HCT116 (cell line): ENCODE data around the gene TANC1. TPM values are rescaled to one million over a fixed set of nuclear protein-coding genes. Genes with fewer than 3 reads are reported as not detected.

ENCODE experiments used
- ATAC-seq: fragments of 200-7000 bp; cut with Tn5 transposase; 2 replicates; pipeline ENCODE4 v1.9.1; 2020; ENCODE audit warnings: mild to moderate bottlenecking, moderate library complexity
- BruUV-seq: library from RNA; stranded (reverse); fragments of 400-500 nt; replicated peaks from 2 replicates; lab custom pipeline; 2021; lab: Mats Ljungman, UMichigan
- CTCF ChIA-PET: fragments of 300-600 bp; sonication (Branson Sonifier 250); formaldehyde crosslinking; loops from one replicate; lab custom pipeline; 2021; ENCODE audit warnings: antibody characterized with exemption; lab: Charles Lee
- POLR2A ChIA-PET: fragments of 300-600, 350-600 bp; sonication (Branson Sonifier 250); formaldehyde crosslinking; loops from one replicate; lab custom pipeline; 2021; ENCODE audit warnings: antibody characterized with exemption; lab: Charles Lee
- RAD21 ChIA-PET, 2 experiments: fragments of 300-600 bp; sonication (Branson Sonifier 250); formaldehyde crosslinking; loops; one replicate each; lab custom pipeline; 2023; ENCODE audit warnings: low total read pairs in 2 of 2; ENCODE audit not compliant: uncharacterized antibody in 2 of 2, unreplicated experiment in 2 of 2, low non-redundant PET in 1 of 2; lab: Charles Lee
- DNase-seq: peaks from one replicate; pipeline ENCODE4 v3.0.0-alpha.2; 2010; ENCODE audit warnings: low read depth, low spot score
- H2AFZ ChIP-seq: fragments of 200-600 bp; shearing (Covaris generic), sonication (generic); 2 replicates; pipeline ENCODE4 v1.6.1; 2017; ENCODE audit warnings: low read depth, mixed run types, mixed read lengths, antibody characterized with exemption, low read length; ENCODE audit not compliant: poor library complexity, severe bottlenecking
- H3K27ac ChIP-seq: 2 replicates; pipeline ENCODE4 v1.5.1; 2012; ENCODE audit warnings: low read depth, low read length
- H3K27me3 ChIP-seq: fragments of 200-600 bp; sonication (generic); 2 replicates; pipeline ENCODE4 v1.6.1; 2016; ENCODE audit warnings: mixed run types, low read length, mixed read lengths; ENCODE audit not compliant: insufficient read depth
- H3K36me3 ChIP-seq, 2 experiments: fragments of 200-500 bp in 1 of 2; fragments of 200-600 bp in 1 of 2; sonication (Bioruptor generic) in 1 of 2; sonication (generic) in 1 of 2; 2 replicates each; pipeline versions ENCODE4 v1.5.1 to v1.6.1; 2014 to 2016; ENCODE audit warnings: low read length in 2 of 2, inconsistent platforms in 1 of 2, mixed read lengths in 1 of 2, mixed run types in 1 of 2; ENCODE audit not compliant: insufficient read depth in 2 of 2, control insufficient read depth in 1 of 2
- H3K4me1 ChIP-seq, 2 experiments: fragments of 200-600 bp in 1 of 2; sonication (generic) in 1 of 2; 2 replicates each; pipeline versions ENCODE4 v1.5.1 to v1.6.1; 2012 to 2017; ENCODE audit warnings: low read length in 2 of 2, inconsistent platforms in 1 of 2, mild to moderate bottlenecking in 1 of 2, mixed read lengths in 1 of 2, mixed run types in 1 of 2, moderate library complexity in 1 of 2; ENCODE audit not compliant: insufficient read depth in 2 of 2, control insufficient read depth in 1 of 2
- H3K4me2 ChIP-seq: fragments of 200-600 bp; sonication (generic); 2 replicates; pipeline ENCODE4 v1.6.1; 2017; ENCODE audit warnings: mixed run types, low read length, mixed read lengths
- H3K4me3 ChIP-seq, 2 experiments: fragments of 200-600 bp in 1 of 2; sonication (generic) in 1 of 2; replicated peaks in 1 of 2; 2 replicates each; pipeline ENCODE4 v1.5.1; 2011 to 2016; ENCODE audit warnings: low read length in 2 of 2, control low read depth in 1 of 2, low read depth in 1 of 2, mild to moderate bottlenecking in 1 of 2, mixed read lengths in 1 of 2, mixed run types in 1 of 2
- H3K79me2 ChIP-seq: fragments of 200-600 bp; sonication (generic); 2 replicates; pipeline ENCODE4 v1.6.1; 2017; ENCODE audit warnings: mild to moderate bottlenecking, mixed run types, low read length, moderate library complexity, mixed read lengths; ENCODE audit not compliant: insufficient read depth
- H3K9ac ChIP-seq: fragments of 200-600 bp; sonication (generic); 2 replicates; pipeline ENCODE4 v1.6.1; 2016; ENCODE audit warnings: low read length, mixed read lengths
- H3K9me2 ChIP-seq: fragments of 200-600 bp; sonication (generic), shearing (Covaris generic); 2 replicates; pipeline ENCODE4 v1.6.1; 2017; ENCODE audit warnings: mixed run types, mild to moderate bottlenecking, moderate library complexity; ENCODE audit not compliant: insufficient read depth
- H3K9me3 ChIP-seq, 2 experiments: fragments of 200-500 bp in 1 of 2; fragments of 200-600 bp in 1 of 2; sonication (Bioruptor generic) in 1 of 2; sonication (generic) in 1 of 2; 2 replicates each; pipeline ENCODE4 v1.6.1; 2014 to 2017; ENCODE audit warnings: low read length in 2 of 2, mixed read lengths in 2 of 2, inconsistent platforms in 1 of 2, low read depth in 1 of 2, mild to moderate bottlenecking in 1 of 2, mixed run types in 1 of 2, moderate library complexity in 1 of 2; ENCODE audit not compliant: control insufficient read depth in 1 of 2, insufficient read depth in 1 of 2
- H4K20me1 ChIP-seq: fragments of 200-600 bp; sonication (generic), shearing (Covaris generic); 2 replicates; pipeline ENCODE4 v1.6.1; 2017; ENCODE audit warnings: mixed run types, mild to moderate bottlenecking, moderate library complexity; ENCODE audit not compliant: insufficient read depth
- CBX3 ChIP-seq: IDR thresholded peaks from 2 replicates; pipeline ENCODE4 v1.6.1; 2012; ENCODE audit warnings: low read depth
- CTCF ChIP-seq, 3 experiments: fragments of 200-600 bp in 1 of 3; sonication (generic) in 1 of 3; IDR thresholded peaks in 2 of 3; conservative IDR thresholded peaks in 1 of 3; 2 replicates each; pipeline ENCODE4 v1.5.1; 2012 to 2017; ENCODE audit warnings: low read depth in 2 of 3, low read length in 2 of 3, antibody characterized with exemption in 1 of 3, borderline replicate concordance in 1 of 3, control low read depth in 1 of 3, mild to moderate bottlenecking in 1 of 3, mixed read lengths in 1 of 3, mixed run types in 1 of 3, moderate library complexity in 1 of 3; ENCODE audit not compliant: insufficient read depth in 1 of 3
- EZH2 ChIP-seq: fragments of 200-600 bp; sonication (generic); IDR thresholded peaks from 2 replicates; pipeline ENCODE4 v1.6.1; 2017; ENCODE audit warnings: antibody characterized with exemption, mixed run types
- FOSL1 ChIP-seq: IDR thresholded peaks from 2 replicates; pipeline ENCODE4 v1.6.1; 2012; ENCODE audit warnings: low read depth
- JUND ChIP-seq: IDR thresholded peaks from 2 replicates; pipeline ENCODE4 v1.6.1; 2012
- MAX ChIP-seq: IDR thresholded peaks from 2 replicates; pipeline ENCODE4 v1.6.1; 2012
- POLR2AphosphoS5 ChIP-seq: IDR thresholded peaks from 2 replicates; pipeline ENCODE4 v1.6.1; 2011; ENCODE audit warnings: mild to moderate bottlenecking, low read depth, low read length, moderate library complexity
- RAD21 ChIP-seq: IDR thresholded peaks from 2 replicates; pipeline ENCODE4 v1.6.1; 2012; ENCODE audit warnings: low read depth, mild to moderate bottlenecking
- SIN3A ChIP-seq: IDR thresholded peaks from 2 replicates; pipeline ENCODE4 v1.6.1; 2012; ENCODE audit warnings: low read depth
- YY1 ChIP-seq: IDR thresholded peaks from 2 replicates; pipeline ENCODE4 v1.6.1; 2011; ENCODE audit warnings: low read length, low read depth, moderate library complexity, mild to moderate bottlenecking; ENCODE audit not compliant: insufficient replicate concordance; ENCODE audit errors: extremely low read depth
- ZBTB33 ChIP-seq: IDR thresholded peaks from 2 replicates; pipeline ENCODE4 v1.6.1; 2011; ENCODE audit warnings: mild to moderate bottlenecking, low read length, moderate library complexity; ENCODE audit not compliant: insufficient replicate concordance; ENCODE audit errors: extremely low read depth
- ZFX ChIP-seq: fragments of 450-650 bp; IDR thresholded peaks from 2 replicates; pipeline ENCODE4 v1.6.1; 2017
- intact Hi-C: fragments of 100-400 bp; cut with micrococcal nuclease; formaldehyde crosslinking; loops from 2 replicates; pipeline ENCODE4 v1.10.0; 2022
- total RNA-seq: library from RNA; stranded (reverse); gene quantifications from one replicate; pipeline ENCODE4 v1.2.1, GENCODE V29; 2021; ENCODE audit not compliant: unreplicated experiment

TANC1 gene
- total RNA-seq, 1 experiment from 2014 or later, result 15.1 TPM

- TF ChIP-seq ZBTB33, result no peak
- TF ChIP-seq ZFX, result no peak
- TF ChIP-seq POLR2AphosphoS5, result no peak
- no peak for TF ChIP-seq CTCF (IDR thresholded peaks at IDR 0.05 in 2 of 3, conservative IDR thresholded peaks at IDR 0.05 in 1 of 3; ENCODE audit: borderline replicate concordance in 1 of 3, insufficient read depth in 1 of 3, low read depth in 2 of 3, low read length in 2 of 3)
- no peak for TF ChIP-seq SIN3A
- TF ChIP-seq, all 23 proteins: peak for 3
Observed at GRCh38 chr2:159267921-159268320, 299.5 kb downstream of the TANC1 start (continued).

- H3K9me3 ChIP-seq, result no peaks in the 10 kb centered on the region
- no peak overlapping the region for H3K27ac ChIP-seq
- no peak for ATAC-seq
- DNase-seq, result no peak
- TF ChIP-seq YY1, result no peak
- no peak for TF ChIP-seq JUND
- no peak for TF ChIP-seq EZH2
- no peak for TF ChIP-seq ZFX
- no peak for TF ChIP-seq CBX3
- TF ChIP-seq RAD21, result no peak
- TF ChIP-seq MAX, result no peak
- TF ChIP-seq FOSL1, result no peak
- CTCF ChIA-PET, result no interaction called here
- no peaks in the 10 kb centered on the region for H3K9me2 ChIP-seq
- POLR2A ChIA-PET, result no interaction called here
- peaks cover 3 to 14% of the 10 kb centered on the region in 2 experiments; a peak in 3 of 4 replicates for H3K4me1 ChIP-seq
- intact Hi-C loops, result no loop called here
- H3K36me3 ChIP-seq, result no peaks in the 10 kb centered on the region
- H3K4me2 ChIP-seq, result no peak overlapping the region
- H3K27me3 ChIP-seq, result no peaks in the 10 kb centered on the region
- H3K4me3 ChIP-seq, result no peak overlapping the region
- no TSS peak for BruUV-seq
- H3K79me2 ChIP-seq, result 0 out of 2 replicates have a peak, but pooled peaks cover 5% of the 10 kb centered on the region
- H3K9ac ChIP-seq, result no peak overlapping the region
- H4K20me1 ChIP-seq, result no peaks in the 10 kb centered on the region
- no peak overlapping the region for H2AFZ ChIP-seq
- RAD21 ChIA-PET, result no interaction called here
Observed at GRCh38 chr2:159270744-159271379, 302.4 kb downstream of the TANC1 start.
